B cell (primary cell): ENCODE data around the gene TEX9. TPM values are rescaled to one million over a fixed set of nuclear protein-coding genes. Genes with fewer than 3 reads are reported as not detected.

Experiments used
- ATAC-seq: fragments of 200-7000 bp; cut with Tn5 transposase; one replicate; pipeline ENCODE4 v1.10.0; 2021; ENCODE audit warnings: low read depth, mild to moderate bottlenecking, moderate number of reproducible peaks, moderate library complexity
- CTCF ChIA-PET: fragments of 350-600 bp; sonication (Branson Sonifier 250); formaldehyde crosslinking; loops from one replicate; lab custom pipeline; 2021; ENCODE audit warnings: antibody characterized with exemption, inconsistent platforms; lab: Charles Lee
- POLR2A ChIA-PET: fragments of 350-600 bp; sonication (Branson Sonifier 250); formaldehyde crosslinking; loops from one replicate; lab custom pipeline; 2021; ENCODE audit warnings: antibody characterized with exemption; lab: Charles Lee
- DNase-seq: peaks from one replicate; pipeline ENCODE4 v3.0.0; 2013
- H2AFZ ChIP-seq: 2 replicates; pipeline ENCODE4 v1.6.1; 2012; ENCODE audit warnings: mild to moderate bottlenecking, low read depth, low read length; ENCODE audit not compliant: insufficient read depth, poor library complexity, severe bottlenecking
- H3K27ac ChIP-seq, 2 donors: 1 replicate in 1 of 2; 2 replicates in 1 of 2; pipeline ENCODE4 v1.5.1; 2012 to 2013; ENCODE audit warnings: low read length in 2 of 2, mild to moderate bottlenecking in 2 of 2, moderate library complexity in 1 of 2
- H3K27me3 ChIP-seq, 4 experiments: fragments of 200-600 bp in 1 of 4; sonication (generic) in 1 of 4; replicated peaks in 1 of 4; 1 replicate in 2 of 4; 2 replicates in 2 of 4; pipeline versions ENCODE4 v1.6.1 to v1.7.0; 2013 to 2016; ENCODE audit warnings: low read length in 3 of 4, mild to moderate bottlenecking in 2 of 4, mixed read lengths in 1 of 4, moderate library complexity in 1 of 4; ENCODE audit not compliant: insufficient read depth in 4 of 4, control insufficient read depth in 3 of 4; ENCODE audit errors: control extremely low read depth in 1 of 4
- H3K36me3 ChIP-seq, 2 experiments: replicated peaks in 1 of 2; 1 replicate in 1 of 2; 2 replicates in 1 of 2; pipeline versions ENCODE4 v1.6.1 to v1.7.1; 2013; ENCODE audit warnings: low read length in 1 of 2; ENCODE audit not compliant: insufficient read depth in 2 of 2, control insufficient read depth in 1 of 2; ENCODE audit errors: control extremely low read depth in 1 of 2, extremely low read depth in 1 of 2
- H3K4me1 ChIP-seq, 2 donors: fragments of 200-600 bp in 1 of 2; sonication (generic) in 1 of 2; 1 replicate in 1 of 2; 2 replicates in 1 of 2; pipeline versions ENCODE4 v1.5.1 to v1.6.1; 2013 to 2017; ENCODE audit warnings: low read length in 2 of 2; ENCODE audit not compliant: control insufficient read depth in 2 of 2, insufficient read depth in 2 of 2
- H3K4me2 ChIP-seq: replicated peaks from 2 replicates; pipeline ENCODE3; 2012; ENCODE audit warnings: mild to moderate bottlenecking, low read depth, low read length; ENCODE audit not compliant: poor library complexity, severe bottlenecking
- H3K4me3 ChIP-seq, 5 experiments: fragments of 200-600 bp in 1 of 5; sonication (generic) in 1 of 5; 1 replicate in 3 of 5; 2 replicates in 2 of 5; pipeline versions ENCODE4 v1.5.1 to v1.7.0; 2011 to 2016; ENCODE audit warnings: low read length in 4 of 5, mild to moderate bottlenecking in 4 of 5, low read depth in 2 of 5, control low read depth in 1 of 5, moderate library complexity in 1 of 5; ENCODE audit not compliant: insufficient read depth in 1 of 5; ENCODE audit errors: control extremely low read depth in 1 of 5, extremely low read depth in 1 of 5
- H3K79me2 ChIP-seq: fragments of 200-600 bp; sonication (generic); one replicate; pipeline ENCODE4 v1.6.0; 2016; ENCODE audit warnings: low read length; ENCODE audit not compliant: control insufficient read depth, insufficient read depth
- H3K9ac ChIP-seq: fragments of 200-600 bp; sonication (generic); 2 replicates; pipeline ENCODE4 v1.6.1; 2017; ENCODE audit warnings: mild to moderate bottlenecking, low read length, moderate library complexity
- H3K9me3 ChIP-seq, 3 donors: one replicate each; pipeline versions ENCODE4 v1.6.1 to v1.7.1; 2013; ENCODE audit warnings: low read length in 2 of 3; ENCODE audit not compliant: control insufficient read depth in 2 of 3, insufficient read depth in 1 of 3; ENCODE audit errors: control extremely low read depth in 1 of 3
- H4K20me1 ChIP-seq: 2 replicates; pipeline ENCODE4 v1.6.0; 2012; ENCODE audit warnings: mild to moderate bottlenecking, low read length; ENCODE audit not compliant: insufficient read depth, control insufficient read depth, poor library complexity, severe bottlenecking
- H3K27ac Mint-ChIP-seq: one replicate; pipeline ENCODE4 v1.8.0; 2021; ENCODE audit warnings: mixed read lengths
- H3K27me3 Mint-ChIP-seq: one replicate; pipeline ENCODE4 v1.8.0; 2021; ENCODE audit warnings: mixed read lengths
- H3K4me1 Mint-ChIP-seq: one replicate; pipeline ENCODE4 v1.8.0; 2021; ENCODE audit warnings: mixed read lengths
- H3K4me3 Mint-ChIP-seq: one replicate; pipeline ENCODE4 v1.8.0; 2021; ENCODE audit warnings: mixed read lengths
- H3K9me3 Mint-ChIP-seq: one replicate; pipeline ENCODE4 v1.8.0; 2022; ENCODE audit warnings: mixed read lengths; ENCODE audit not compliant: insufficient read depth
- CTCF ChIP-seq: fragments of 200-600 bp; IDR thresholded peaks from one replicate; pipeline ENCODE4 v1.8.0; 2022; ENCODE audit warnings: antibody characterized with exemption, mild to moderate bottlenecking
- EZH2 ChIP-seq: IDR thresholded peaks from 2 replicates; pipeline ENCODE4 v1.6.1; 2012; ENCODE audit warnings: borderline replicate concordance, low read depth, mild to moderate bottlenecking, moderate library complexity, low read length; ENCODE audit not compliant: insufficient read depth, poor library complexity, severe bottlenecking
- WGBS: methylation state at CpG from one replicate; pipeline ENCODE4 v1.1.5; 2013; ENCODE audit warnings: missing lambda C conversion rate; ENCODE audit not compliant: insufficient coverage; 5-methylcytosine and 5-hydroxymethylcytosine counted together
- intact Hi-C: fragments of 100-400 bp; cut with micrococcal nuclease; formaldehyde crosslinking; loops from one replicate; pipeline ENCODE4 v1.10.0; 2022
- polyA plus RNA-seq: library from polyadenylated mRNA; depleted of rRNA; stranded (reverse); fragments of >200 nt; gene quantifications from 2 replicates; pipeline ENCODE4 v1.2.3, GENCODE V29; 2012
- total RNA-seq, 2 donors: library from RNA; stranded (reverse); fragments of 120-200 nt in 1 of 2; gene quantifications; 1 replicate in 1 of 2; 2 replicates in 1 of 2; pipeline versions ENCODE4 v1.2.3 to v1.2.4, GENCODE V29; 2013 to 2022

Gene TEX9
- total and polyA plus RNA-seq, 2 donors (not counting 1 experiment from before 2014, with no cell fraction given) = 7.6 to 43.1 TPM

GRCh38 chr15:56440214-56440770 is 75.1 kb downstream of the TEX9 start:
- H3K4me2 ChIP-seq = no peak overlapping the region
- no peaks in the 10 kb centered on the region for H3K79me2 ChIP-seq
- H3K9me3 ChIP-seq = no peaks in the 10 kb centered on the region
- H3K9ac ChIP-seq = no peak overlapping the region
- no peaks in the 10 kb centered on the region for H4K20me1 ChIP-seq
- ChIA-PET POLR2A (no interaction called here), CTCF (no interaction called here)
- no peak overlapping the region for H3K27ac Mint-ChIP-seq
- H2AFZ ChIP-seq = no peak overlapping the region
- no peaks in the 10 kb centered on the region for H3K4me1 Mint-ChIP-seq
- ATAC-seq = no peak
- no peak overlapping the region for H3K4me3 ChIP-seq
- no peak overlapping the region for H3K27ac ChIP-seq
- no peaks in the 10 kb centered on the region for H3K27me3 Mint-ChIP-seq
- no peaks in the 10 kb centered on the region for H3K27me3 ChIP-seq
- H3K36me3 ChIP-seq = no peaks in the 10 kb centered on the region
- no peaks in the 10 kb centered on the region for H3K4me1 ChIP-seq
- H3K4me3 Mint-ChIP-seq = no peak overlapping the region
- no CpG with 5 or more reads among the region's 1 CpG for WGBS
- intact Hi-C loops = no loop called here
- peaks cover 4% of the 10 kb centered on the region for H3K9me3 Mint-ChIP-seq
- no peak for DNase-seq
- TF ChIP-seq CTCF (no peak), EZH2 (no peak)

GRCh38 chr15:56442354-56442753 is 77.1 kb downstream of the TEX9 start:
- DNase-seq = no peak
- ChIA-PET POLR2A (no interaction called here), CTCF (interaction anchor here (0.9 kb wide), 1 partner anchor 12 kb away, joined by 3 read pairs; no protein-coding TSS in a partner anchor)
- no peak overlapping the region for H3K4me3 Mint-ChIP-seq
- H3K27me3 ChIP-seq = no peaks in the 10 kb centered on the region
- no peaks in the 10 kb centered on the region for H3K36me3 ChIP-seq
- no peak overlapping the region for H3K27ac ChIP-seq
- H3K4me2 ChIP-seq = no peak overlapping the region
- intact Hi-C loops = no loop called here
- H3K9me3 ChIP-seq = no peaks in the 10 kb centered on the region
- H3K9ac ChIP-seq = no peak overlapping the region
- no peak overlapping the region for H3K4me3 ChIP-seq
- H3K9me3 Mint-ChIP-seq = peaks cover 4% of the 10 kb centered on the region
- H3K27me3 Mint-ChIP-seq = no peaks in the 10 kb centered on the region
- no peaks in the 10 kb centered on the region for H3K79me2 ChIP-seq
- no peaks in the 10 kb centered on the region for H3K4me1 Mint-ChIP-seq
- WGBS = no CpG with 5 or more reads among the region's 3 CpGs
- H4K20me1 ChIP-seq = no peaks in the 10 kb centered on the region
- ATAC-seq = no peak
- TF ChIP-seq CTCF (no peak), EZH2 (no peak)
- H3K4me1 ChIP-seq = no peaks in the 10 kb centered on the region
- no peak overlapping the region for H2AFZ ChIP-seq
- H3K27ac Mint-ChIP-seq = no peak overlapping the region
